ENCODE results near the gene ALAS1. TPM values are rescaled to one million over a fixed set of nuclear protein-coding genes. Genes with fewer than 3 reads are reported as not detected.

ALAS1 gene
- total RNA-seq, 2 donors from 2014 or later, result 39.8 to 58.8 TPM

DNA sequence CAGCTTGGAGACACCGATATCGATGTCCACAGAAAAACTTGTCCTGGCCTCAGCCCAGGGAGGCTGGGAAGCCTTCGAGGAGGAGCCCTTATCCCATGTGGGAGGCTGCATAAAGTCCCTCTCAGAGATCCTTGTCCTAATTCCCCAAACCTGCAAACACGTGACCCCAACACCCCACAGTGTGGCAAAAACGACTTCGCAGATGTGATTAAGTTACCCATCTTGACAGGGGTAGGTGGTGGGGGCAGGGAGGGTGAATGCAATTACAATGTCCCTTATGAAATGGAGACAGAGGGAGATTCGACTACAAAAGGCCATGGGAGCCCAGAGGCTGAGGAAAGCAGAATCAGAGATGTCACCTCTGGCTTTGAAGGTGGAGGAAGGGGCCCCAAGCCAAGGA is 29.8 kb downstream of the ALAS1 start:
- intact Hi-C loops (cut with DNase I), result no loop called here
- 81% methylated on average over 7 of the region's 7 CpGs for WGBS
- Histone ChIP-seq H3K4me1 (replicated peaks) (no peaks in the 10 kb centered on the region), H3K4me3 (no peak overlapping the region), H3K9me3 (no peaks in the 10 kb centered on the region), H3K27me3 (replicated peaks; ENCODE audit: insufficient read depth) (no peaks in the 10 kb centered on the region), H3K36me3 (peaks cover 17 to 26% of the 10 kb centered on the region in 2 donors), H3K27ac (no peak overlapping the region)
- DNase-seq (ENCODE audit: low spot score), result no peak
- no peak for TF ChIP-seq POLR2A (IDR thresholded peaks at IDR 0.05)

DNA sequence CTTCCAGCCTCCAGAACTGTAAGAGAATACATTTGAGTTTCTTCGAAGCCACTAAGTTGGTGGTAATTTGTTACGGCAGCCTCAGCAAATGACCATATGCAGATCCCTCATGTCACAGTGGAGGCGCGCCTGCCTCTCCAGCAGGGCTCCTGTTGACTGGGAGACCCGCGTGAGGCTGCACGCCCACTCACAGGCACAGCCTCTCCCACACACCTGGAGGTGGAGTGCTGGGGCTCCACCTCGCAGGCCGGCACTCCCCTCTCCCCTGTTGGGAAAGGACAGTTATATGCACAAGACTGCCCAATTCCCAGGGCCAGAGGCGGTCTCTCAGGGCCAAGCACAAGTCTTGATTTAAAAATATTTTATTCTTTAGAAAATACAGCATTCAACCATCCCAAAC is 30.3 kb downstream of the ALAS1 start:
- Histone ChIP-seq H3K4me1 (replicated peaks) (no peaks in the 10 kb centered on the region), H3K36me3 (peaks cover 17 to 26% of the 10 kb centered on the region in 2 donors), H3K27ac (no peak overlapping the region), H3K4me3 (no peak overlapping the region), H3K9me3 (no peaks in the 10 kb centered on the region), H3K27me3 (replicated peaks; ENCODE audit: insufficient read depth) (no peaks in the 10 kb centered on the region)
- DNase-seq (ENCODE audit: low spot score), result no peak
- 81% methylated on average over 10 of the region's 10 CpGs for WGBS
- intact Hi-C loops (cut with DNase I), result no loop called here
- TF ChIP-seq POLR2A (IDR thresholded peaks at IDR 0.05) (no peak), POLR2AphosphoS5 (IDR thresholded peaks at IDR 0.05) (no peak)
- TF ChIP-seq, protein P1, sequence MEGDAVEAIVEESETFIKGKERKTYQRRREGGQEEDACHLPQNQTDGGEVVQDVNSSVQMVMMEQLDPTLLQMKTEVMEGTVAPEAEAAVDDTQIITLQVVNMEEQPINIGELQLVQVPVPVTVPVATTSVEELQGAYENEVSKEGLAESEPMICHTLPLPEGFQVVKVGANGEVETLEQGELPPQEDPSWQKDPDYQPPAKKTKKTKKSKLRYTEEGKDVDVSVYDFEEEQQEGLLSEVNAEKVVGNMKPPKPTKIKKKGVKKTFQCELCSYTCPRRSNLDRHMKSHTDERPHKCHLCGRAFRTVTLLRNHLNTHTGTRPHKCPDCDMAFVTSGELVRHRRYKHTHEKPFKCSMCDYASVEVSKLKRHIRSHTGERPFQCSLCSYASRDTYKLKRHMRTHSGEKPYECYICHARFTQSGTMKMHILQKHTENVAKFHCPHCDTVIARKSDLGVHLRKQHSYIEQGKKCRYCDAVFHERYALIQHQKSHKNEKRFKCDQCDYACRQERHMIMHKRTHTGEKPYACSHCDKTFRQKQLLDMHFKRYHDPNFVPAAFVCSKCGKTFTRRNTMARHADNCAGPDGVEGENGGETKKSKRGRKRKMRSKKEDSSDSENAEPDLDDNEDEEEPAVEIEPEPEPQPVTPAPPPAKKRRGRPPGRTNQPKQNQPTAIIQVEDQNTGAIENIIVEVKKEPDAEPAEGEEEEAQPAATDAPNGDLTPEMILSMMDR (IDR thresholded peaks at IDR 0.05), result no peak

DNA sequence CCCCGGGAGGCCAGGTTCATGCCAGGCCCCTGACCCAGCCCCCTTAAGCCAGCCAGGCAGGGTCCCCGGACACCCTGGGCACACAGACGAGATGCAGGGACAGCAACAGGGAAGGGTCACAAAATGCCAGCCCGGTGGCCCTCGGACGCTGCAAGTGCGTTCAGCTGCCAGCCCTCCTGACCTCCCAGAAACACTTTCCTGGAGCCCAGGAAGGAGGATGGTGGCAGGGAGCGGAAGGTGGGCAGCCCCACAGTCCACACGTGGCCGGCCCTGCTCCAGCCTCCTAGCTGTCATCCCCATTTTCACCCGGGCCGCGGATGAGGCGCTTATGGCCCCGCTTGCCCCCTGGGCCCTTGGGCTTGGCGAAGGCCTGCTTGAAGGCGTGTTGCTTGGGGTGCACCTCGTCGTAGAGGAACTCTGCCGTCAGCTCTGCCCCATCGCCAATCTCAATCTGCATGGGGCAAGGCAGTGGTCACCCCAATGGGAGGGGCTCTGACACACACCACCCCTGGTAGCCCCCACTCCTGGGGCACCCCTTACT is 30.9 kb downstream of the ALAS1 start:
- H3K9me3 ChIP-seq, result no peaks in the 10 kb centered on the region
- H3K4me3 ChIP-seq, result no peak overlapping the region
- 84% methylated on average over 21 of the region's 21 CpGs for WGBS
- H3K4me1 ChIP-seq (replicated peaks), result no peaks in the 10 kb centered on the region
- TF ChIP-seq POLR2A (IDR thresholded peaks at IDR 0.05) (no peak), POLR2AphosphoS5 (IDR thresholded peaks at IDR 0.05) (no peak)
- TF ChIP-seq, protein P1 (IDR thresholded peaks at IDR 0.05), result no peak
- no peak overlapping the region for H3K27ac ChIP-seq
- H3K27me3 ChIP-seq (replicated peaks; ENCODE audit: insufficient read depth), result no peaks in the 10 kb centered on the region
- peaks cover 17 to 26% of the 10 kb centered on the region in 2 donors for H3K36me3 ChIP-seq
- intact Hi-C loops (cut with DNase I), result no loop called here
- DNase-seq (ENCODE audit: low spot score), result no peak

DNA sequence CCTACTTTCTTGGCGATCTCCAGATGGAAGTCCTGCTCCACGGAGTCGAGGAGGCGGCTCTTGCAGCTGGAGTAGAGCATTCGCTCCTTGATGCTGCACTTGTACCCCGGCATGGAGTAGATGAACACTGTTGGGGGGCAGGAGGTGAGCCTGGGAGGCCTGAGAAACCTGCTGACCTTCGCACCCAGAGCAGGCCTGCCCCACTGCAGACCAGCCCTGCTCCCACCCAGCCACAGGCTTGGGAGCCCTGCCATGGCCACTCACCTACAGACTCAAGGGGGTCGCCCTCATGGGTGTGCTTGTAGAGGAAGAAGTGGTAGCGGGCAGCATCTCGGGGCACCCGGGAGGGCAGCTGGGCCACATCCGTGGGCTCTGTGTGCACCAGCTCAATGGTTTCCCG is 31.7 kb downstream of the ALAS1 start:
- intact Hi-C loops (cut with DNase I), result no loop called here
- peaks cover 17 to 26% of the 10 kb centered on the region in 2 donors for H3K36me3 ChIP-seq
- no peak for DNase-seq (ENCODE audit: low spot score)
- H3K4me3 ChIP-seq, result no peak overlapping the region
- TF ChIP-seq POLR2A (IDR thresholded peaks at IDR 0.05) (no peak), POLR2AphosphoS5 (IDR thresholded peaks at IDR 0.05) (no peak)
- TF ChIP-seq, protein P1 (IDR thresholded peaks at IDR 0.05), result no peak
- WGBS, result 95% methylated on average over 12 of the region's 13 CpGs
- no peaks in the 10 kb centered on the region for H3K4me1 ChIP-seq (replicated peaks)
- H3K9me3 ChIP-seq, result no peaks in the 10 kb centered on the region
- H3K27ac ChIP-seq, result no peak overlapping the region
- no peaks in the 10 kb centered on the region for H3K27me3 ChIP-seq (replicated peaks; ENCODE audit: insufficient read depth)

DNA sequence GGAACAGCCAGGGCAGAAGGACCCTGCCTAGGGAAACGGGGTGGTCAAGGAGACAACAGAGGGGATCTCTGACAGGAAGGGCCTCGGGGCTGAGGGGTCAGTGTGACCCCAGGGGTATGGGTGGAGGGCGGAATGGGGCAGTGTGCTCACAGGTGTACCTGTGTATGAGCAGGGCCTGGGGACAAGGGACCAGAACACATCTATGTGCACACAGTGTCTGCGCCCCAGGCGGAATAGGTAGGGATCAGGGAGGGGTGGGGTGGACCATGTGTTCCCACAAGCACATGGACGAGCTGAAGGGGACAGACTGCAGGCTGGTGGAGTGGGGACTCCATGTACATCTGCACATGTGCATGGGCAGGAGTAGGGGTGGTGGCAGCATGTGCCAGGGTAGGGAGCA is 32.5 kb downstream of the ALAS1 start:
- WGBS, result 91% methylated on average over 6 of the region's 6 CpGs
- no peak overlapping the region for H3K27ac ChIP-seq
- H3K36me3 ChIP-seq, result peaks cover 17 to 26% of the 10 kb centered on the region in 2 donors

More for the DNA sequence above, 32.5 kb downstream of the ALAS1 start:
- Histone ChIP-seq H3K4me1 (replicated peaks) (no peaks in the 10 kb centered on the region), H3K27me3 (replicated peaks; ENCODE audit: insufficient read depth) (no peaks in the 10 kb centered on the region), H3K9me3 (no peaks in the 10 kb centered on the region), H3K4me3 (no peak overlapping the region)
- DNase-seq (ENCODE audit: low spot score), result no peak
- TF ChIP-seq POLR2A (IDR thresholded peaks at IDR 0.05), result no peak
- TF ChIP-seq, protein P1 (IDR thresholded peaks at IDR 0.05), result no peak
- no peak for TF ChIP-seq POLR2AphosphoS5 (IDR thresholded peaks at IDR 0.05)
- intact Hi-C loops (cut with DNase I), result no loop called here

Data from prostate gland (tissue), 2 donors.